Fibroblast of skin of back (primary cell): ENCODE data around the gene NAT9. TPM values are rescaled to one million over a fixed set of nuclear protein-coding genes. Genes with fewer than 3 reads are reported as not detected.

Experiments used
- DNase-seq: peaks from one replicate; pipeline ENCODE4 v3.0.0-alpha.2; 2013
- polyA plus RNA-seq, 2 experiments: library from polyadenylated mRNA; unstranded; fragments of 120-200 nt; gene quantifications; one replicate each; pipeline ENCODE4 v1.2.1, GENCODE V29; 2013; ENCODE audit not compliant: insufficient read length in 2 of 2

The NAT9 gene
- 32.4 TPM for polyA plus RNA-seq (2013, experiment 1 of 2; ENCODE audit: insufficient read length)
- polyA plus RNA-seq (2013, experiment 2 of 2; ENCODE audit: insufficient read length): 30.9 TPM

GRCh38 chr17:74776044-74776962 is at the start of gene NAT9:
TSS of gene NAT9 (minus strand) at chr17:74776345. CDS start at chr17:74775698, 647 bp downstream.
- peak; percentile 94 for DNase-seq

- no peak for DNase-seq
Measured at GRCh38 chr17:74824961-74825627, 48.9 kb upstream of the NAT9 start.

- no peak for DNase-seq
Measured at GRCh38 chr17:74822939-74823367, 46.8 kb upstream of the NAT9 start.

- no peak for DNase-seq
Measured at GRCh38 chr17:74822335-74822938, 46.3 kb upstream of the NAT9 start.

- no peak for DNase-seq
Measured at GRCh38 chr17:74821655-74822334, 45.6 kb upstream of the NAT9 start.

GRCh38 chr17:74819801-74820436 is 43.8 kb upstream of the NAT9 start:
- DNase-seq: no peak

- DNase-seq: no peak
Measured at GRCh38 chr17:74818291-74818938, 42.3 kb upstream of the NAT9 start.

GRCh38 chr17:74816905-74817620 is 40.9 kb upstream of the NAT9 start:
- DNase-seq: no peak

- no peak for DNase-seq
Measured at GRCh38 chr17:74815550-74816370, 39.6 kb upstream of the NAT9 start.

- DNase-seq: no peak
Measured at GRCh38 chr17:74815067-74815466, 38.9 kb upstream of the NAT9 start.

GRCh38 chr17:74814453-74814852 is 38.3 kb upstream of the NAT9 start:
- no peak for DNase-seq

GRCh38 chr17:74812109-74813009 is 36.2 kb upstream of the NAT9 start:
- no peak for DNase-seq

- no peak for DNase-seq
Measured at GRCh38 chr17:74810699-74811485, 34.7 kb upstream of the NAT9 start.

- no peak for DNase-seq
Measured at GRCh38 chr17:74808714-74809430, 32.7 kb upstream of the NAT9 start.

- no peak for DNase-seq
Measured at GRCh38 chr17:74807925-74808324, 31.8 kb upstream of the NAT9 start.

GRCh38 chr17:74807441-74807840 is 31.3 kb upstream of the NAT9 start:
- no peak for DNase-seq

GRCh38 chr17:74806334-74806733 is 30.2 kb upstream of the NAT9 start:
- no peak for DNase-seq
